G401.6 (cell line): ENCODE measurements around the gene RBMS1.

Experiments
- FAIRE-seq: peaks from 2 replicates; lab custom pipeline; 2012; peaks lifted over from hg19 to GRCh38; lab: Jason Lieb, UNC

RBMS1 gene

GRCh38 chr2:160408173-160408958 is 85.2 kb downstream of the RBMS1 start:
- FAIRE-seq = no peak

GRCh38 chr2:160407393-160408172 is 86.0 kb downstream of the RBMS1 start:
- FAIRE-seq = no peak

GRCh38 chr2:160406591-160407392 is 86.8 kb downstream of the RBMS1 start:
- FAIRE-seq = peak; percentile 21

- no peak for FAIRE-seq
Observed at GRCh38 chr2:160405077-160405867, 88.3 kb downstream of the RBMS1 start.

- FAIRE-seq = no peak
Observed at GRCh38 chr2:160402997-160403979, 90.3 kb downstream of the RBMS1 start.

- FAIRE-seq = no peak
Observed at GRCh38 chr2:160402501-160402900, 91.1 kb downstream of the RBMS1 start.

- no peak for FAIRE-seq
Observed at GRCh38 chr2:160401895-160402294, 91.7 kb downstream of the RBMS1 start.

GRCh38 chr2:160399880-160400279 is 93.7 kb downstream of the RBMS1 start:
- no peak for FAIRE-seq

GRCh38 chr2:160397530-160397865 is 96.1 kb downstream of the RBMS1 start:
- no peak for FAIRE-seq

- no peak for FAIRE-seq
Observed at GRCh38 chr2:160394153-160394552, 99.5 kb downstream of the RBMS1 start.

- FAIRE-seq = no peak
Observed at GRCh38 chr2:160392201-160392600, 101.4 kb downstream of the RBMS1 start.

GRCh38 chr2:160390544-160391455 is 102.8 kb downstream of the RBMS1 start:
- no peak for FAIRE-seq

- FAIRE-seq = no peak
Observed at GRCh38 chr2:160389875-160390274, 103.7 kb downstream of the RBMS1 start.

- FAIRE-seq = no peak
Observed at GRCh38 chr2:160388464-160389263, 104.9 kb downstream of the RBMS1 start.

- no peak for FAIRE-seq
Observed at GRCh38 chr2:160387558-160388262, 105.9 kb downstream of the RBMS1 start.

- no peak for FAIRE-seq
Observed at GRCh38 chr2:160384791-160385190, 108.8 kb downstream of the RBMS1 start.

- no peak for FAIRE-seq
Observed at GRCh38 chr2:160381425-160381951, 112.1 kb downstream of the RBMS1 start.

- no peak for FAIRE-seq
Observed at GRCh38 chr2:160380611-160381010, 113.0 kb downstream of the RBMS1 start.
